Activated CD4-positive, CD25-positive, alpha-beta regulatory T cell (primary cell): ENCODE results near the gene FAM221B.

Experiments
- DNase-seq, 4 experiments: peaks; one replicate each; lab custom pipeline; 2025; lab: John Stamatoyannopoulos, UW

The FAM221B gene

GRCh38 chr9:35791297-35791921 lies 37.1 kb downstream of the FAM221B start, which contains the start of gene NPR2:
NPR2 (plus strand) TSS chr9:35791591; CDS start chr9:35792409, 818 bp downstream.
- peak in 1 of 4 experiments; percentile 7 for DNase-seq

GRCh38 chr9:35790385-35791296 lies 37.9 kb downstream of the FAM221B start:
- peak; percentile 12 to 19 (median 14) for DNase-seq

- DNase-seq, result no peak
These were observed 38.5 kb downstream of the FAM221B start for GRCh38 chr9:35790025-35790384.

- DNase-seq, result no peak
These were observed 39.0 kb downstream of the FAM221B start for GRCh38 chr9:35789541-35789940.

GRCh38 chr9:35783418-35783817 lies 45.1 kb downstream of the FAM221B start:
- no peak for DNase-seq

- DNase-seq, result no peak
These were observed 47.5 kb downstream of the FAM221B start for GRCh38 chr9:35781066-35781465.

GRCh38 chr9:35778496-35778895 lies 50.0 kb downstream of the FAM221B start:
- no peak for DNase-seq

- DNase-seq, result no peak
These were observed 52.5 kb downstream of the FAM221B start for GRCh38 chr9:35776018-35776417.

GRCh38 chr9:35774907-35775635 lies 53.5 kb downstream of the FAM221B start:
- DNase-seq, result no peak

- DNase-seq, result no peak
These were observed 56.6 kb downstream of the FAM221B start for GRCh38 chr9:35771943-35772342.

- no peak for DNase-seq
These were observed 57.0 kb downstream of the FAM221B start for GRCh38 chr9:35771534-35771933.

- DNase-seq, result no peak
These were observed 57.5 kb downstream of the FAM221B start for GRCh38 chr9:35771075-35771433.

- DNase-seq, result no peak
These were observed 58.8 kb downstream of the FAM221B start for GRCh38 chr9:35769763-35770162.

GRCh38 chr9:35767458-35767857 lies 61.1 kb downstream of the FAM221B start:
- DNase-seq, result no peak

GRCh38 chr9:35766997-35767396 lies 61.5 kb downstream of the FAM221B start:
- DNase-seq, result no peak
